NCI-H748 (cell line): Measurements from ENCODE around the gene FADS6.
"Not testable (repeated sequence)": the region's sequence is repeated elsewhere in the genome, so short reads cannot be mapped to it uniquely, and the experiment has no call there.

Experiments used
- DNase-seq: peaks from one replicate; lab custom pipeline; 2025; ENCODE audit not compliant: unreplicated experiment; lab: John Stamatoyannopoulos, UW

Gene FADS6

DNA sequence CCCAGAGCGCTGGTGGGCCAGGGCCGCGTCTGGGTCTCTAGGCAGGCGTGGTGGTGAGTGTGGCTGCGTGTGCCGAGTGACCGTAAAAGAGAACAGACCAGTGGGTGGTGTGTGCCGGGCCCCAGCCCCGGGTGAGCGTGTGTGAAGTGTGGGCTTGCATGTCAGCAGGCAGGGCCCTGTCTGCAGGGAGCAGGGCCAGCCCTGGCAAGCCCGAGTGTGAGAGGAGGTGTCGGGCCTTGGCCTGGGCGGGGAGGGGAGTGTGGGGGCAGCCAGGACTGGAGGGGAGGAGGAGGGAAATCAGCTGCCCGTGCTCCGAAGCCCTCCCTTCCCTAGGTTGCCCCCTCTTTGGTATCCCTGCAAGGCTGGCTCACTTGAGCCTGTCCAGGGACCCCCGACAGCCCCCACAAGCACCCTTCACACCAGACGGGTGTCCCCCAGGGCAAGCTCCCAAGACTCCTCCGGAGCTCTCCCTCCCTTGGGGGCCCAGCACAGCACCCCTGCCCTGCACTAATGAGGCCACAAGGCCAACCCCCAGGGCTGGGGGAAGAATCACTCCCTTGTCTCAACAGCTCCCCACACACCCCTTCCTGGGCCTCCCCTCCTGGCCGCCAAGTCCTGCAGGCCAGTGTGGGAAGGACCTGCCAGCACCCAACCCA is 27.7 kb upstream of the FADS6 start:
- DNase-seq: no peak

DNA sequence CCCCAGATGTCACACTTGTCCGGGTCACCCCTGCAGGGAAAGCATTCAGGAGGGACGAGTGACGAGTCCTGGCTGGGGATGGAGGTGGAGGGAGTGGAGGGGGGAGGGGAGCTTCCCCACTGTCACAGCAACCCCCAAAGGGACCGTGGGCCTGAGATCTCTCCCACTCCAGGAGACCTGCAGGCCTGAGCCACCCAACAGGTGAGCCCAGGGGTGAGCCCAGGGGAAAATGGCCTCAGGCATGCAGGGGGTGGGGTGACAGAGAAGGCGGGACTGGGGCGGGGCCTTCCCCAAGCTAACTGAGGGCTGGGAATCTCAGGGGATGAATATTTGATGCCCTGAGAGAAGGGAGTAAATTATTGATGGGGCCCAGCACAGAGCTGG is 27.2 kb upstream of the FADS6 start:
- DNase-seq: no peak

- no peak for DNase-seq
Observed at GRCh38 chr17:74920306-74920620, 26.8 kb upstream of the FADS6 start.

- no peak for DNase-seq
Observed at GRCh38 chr17:74919440-74920305, 26.2 kb upstream of the FADS6 start.

DNA sequence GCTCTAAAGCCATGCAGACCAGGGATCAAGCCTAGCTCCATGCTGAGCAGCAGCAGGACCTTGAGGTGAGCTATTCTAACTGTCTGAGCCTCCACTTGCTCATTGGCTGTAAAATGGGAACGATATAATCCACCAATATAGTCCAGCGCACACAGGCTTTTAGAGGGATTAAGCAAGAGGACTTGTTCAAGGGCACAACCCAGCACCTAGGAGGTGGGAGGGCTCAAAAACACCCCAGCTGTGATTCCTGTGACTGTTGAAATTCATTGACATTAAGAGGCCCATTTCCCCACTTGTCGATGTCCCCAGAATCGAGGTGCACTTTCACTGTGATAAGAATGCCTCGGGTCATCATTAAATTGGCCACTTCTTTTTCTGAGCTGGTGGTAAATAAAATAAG is 25.5 kb upstream of the FADS6 start:
- no peak for DNase-seq

- no peak for DNase-seq
Observed at GRCh38 chr17:74917430-74917829, 24.0 kb upstream of the FADS6 start.

DNA sequence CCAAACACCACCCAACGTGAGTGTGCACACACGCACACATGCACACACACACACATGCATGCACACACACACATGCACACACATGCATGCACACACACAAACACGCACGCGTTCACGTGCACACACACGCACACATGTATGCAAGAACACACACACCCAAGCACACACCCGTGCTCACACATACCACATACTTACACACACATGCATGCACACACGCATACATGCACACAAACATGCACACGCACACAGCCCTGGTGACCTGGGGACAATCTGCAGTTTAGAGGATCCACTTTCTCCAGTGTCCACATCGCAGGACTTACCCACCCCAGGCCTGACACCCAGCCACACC is 23.4 kb upstream of the FADS6 start:
- no peak for DNase-seq

GRCh38 chr17:74916136-74916850 is 22.9 kb upstream of the FADS6 start:
- no peak for DNase-seq

DNA sequence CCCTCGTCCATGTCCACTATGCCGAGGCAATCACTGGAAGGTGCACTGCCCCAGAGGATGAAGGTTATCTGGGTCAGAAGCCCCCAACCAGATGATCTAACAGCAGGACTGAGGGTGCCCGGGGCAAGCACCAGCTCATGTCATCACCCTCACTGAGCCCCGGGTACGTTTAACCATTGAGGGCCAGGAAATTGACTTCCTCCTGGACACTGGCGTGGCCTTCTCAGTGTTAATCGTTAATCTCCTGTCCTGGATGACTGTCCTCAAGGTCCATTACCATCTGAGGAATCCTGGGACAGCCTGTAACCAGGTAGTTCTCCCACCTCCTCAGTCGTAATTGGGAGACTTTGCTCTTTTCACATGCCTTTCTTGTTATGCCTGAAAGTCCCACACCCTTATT is 18.0 kb upstream of the FADS6 start:
- not testable (repeated sequence) for DNase-seq

GRCh38 chr17:74909097-74909496 is 15.7 kb upstream of the FADS6 start:
- DNase-seq: not testable (repeated sequence)

DNA sequence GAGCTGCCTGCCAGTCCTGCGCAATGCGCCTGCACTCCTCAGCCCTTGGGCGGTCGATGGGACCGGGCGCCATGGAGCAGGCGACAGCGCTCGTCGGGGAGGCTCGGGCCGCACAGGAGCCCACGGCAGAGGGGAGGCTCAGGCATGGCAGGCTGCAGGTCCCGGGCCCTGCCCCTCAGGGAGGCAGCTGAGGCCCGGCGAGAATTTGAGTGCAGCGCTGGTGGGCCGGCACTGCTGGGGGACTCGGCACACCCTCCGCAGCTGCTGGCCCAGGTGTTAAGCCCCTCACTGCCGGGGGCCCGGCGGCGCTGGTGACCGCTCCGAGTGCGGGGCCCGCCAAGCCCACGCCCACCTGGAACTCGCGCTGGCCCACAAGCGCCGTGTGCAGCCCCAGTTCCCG is 13.6 kb upstream of the FADS6 start:
- no peak for DNase-seq

DNA sequence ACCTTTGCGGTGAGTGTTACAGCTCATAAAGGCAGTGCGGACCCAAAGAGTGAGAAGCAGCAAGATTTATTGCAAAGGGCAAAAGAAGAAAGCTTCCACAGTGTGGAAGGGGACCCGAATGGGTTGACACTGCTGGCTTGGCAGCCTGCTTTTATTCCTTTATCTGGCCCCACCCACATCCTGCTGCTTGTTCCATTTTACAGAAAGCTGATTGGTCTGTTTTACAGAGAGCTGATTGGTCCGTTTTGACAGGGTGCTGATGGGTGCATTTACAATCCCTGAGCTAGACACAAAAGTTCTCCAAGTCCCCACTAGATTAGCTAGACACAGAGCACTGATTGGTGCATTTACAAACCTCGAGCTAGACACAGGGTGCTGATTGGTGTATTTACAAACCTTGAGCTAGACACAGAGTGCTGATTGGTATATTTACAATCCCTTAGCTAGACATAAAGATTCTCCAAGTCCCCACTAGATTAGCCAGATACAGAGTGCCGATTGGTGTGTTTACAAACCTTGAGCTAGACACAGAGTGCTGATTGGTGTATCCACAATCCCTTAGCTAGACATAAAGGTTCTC is 12.9 kb upstream of the FADS6 start:
- DNase-seq: not testable (repeated sequence)

GRCh38 chr17:74904687-74905409 is 11.4 kb upstream of the FADS6 start:
- no peak for DNase-seq

- no peak for DNase-seq
Observed at GRCh38 chr17:74903671-74904070, 10.2 kb upstream of the FADS6 start.

GRCh38 chr17:74903034-74903433 is 9.6 kb upstream of the FADS6 start:
- no peak for DNase-seq

DNA sequence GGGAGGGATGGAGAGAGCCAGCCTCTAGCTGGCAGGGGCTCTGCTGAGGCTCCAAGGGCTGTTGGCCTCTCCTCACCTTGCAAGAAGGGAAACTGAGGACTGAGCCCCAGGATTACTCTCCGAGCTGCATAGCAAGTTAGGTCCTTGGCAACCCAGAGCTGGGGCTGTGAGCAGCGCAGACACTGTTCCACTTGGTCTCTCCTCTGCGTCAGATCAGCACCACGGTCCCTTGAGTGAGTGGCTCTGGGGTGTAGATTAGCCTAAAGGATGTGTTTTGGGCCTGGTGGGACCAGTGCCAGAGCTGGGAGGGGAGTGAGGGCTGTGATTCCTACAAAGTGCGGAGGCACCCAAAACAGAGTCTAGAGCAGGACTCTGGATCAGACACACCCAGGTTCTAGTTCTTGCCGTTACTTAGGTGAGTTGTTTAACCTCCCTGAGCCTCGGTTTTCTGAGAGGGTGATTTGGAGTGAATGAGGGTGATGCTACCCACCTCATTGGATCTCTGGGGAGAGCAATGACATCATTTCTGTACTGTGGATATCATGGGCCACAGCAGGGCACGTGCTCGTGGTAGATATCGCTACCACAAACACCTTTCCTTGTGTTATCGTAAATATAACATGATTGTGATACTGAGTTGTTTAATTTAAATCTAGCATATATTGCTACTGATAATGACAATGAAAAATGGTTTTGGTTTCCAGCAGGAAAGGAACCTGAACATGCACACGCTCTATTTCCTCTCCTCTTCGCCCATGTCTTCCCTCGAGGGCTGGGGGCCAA is 8.1 kb upstream of the FADS6 start:
- DNase-seq: no peak

GRCh38 chr17:74900208-74900607 is 6.8 kb upstream of the FADS6 start:
- DNase-seq: no peak

DNA sequence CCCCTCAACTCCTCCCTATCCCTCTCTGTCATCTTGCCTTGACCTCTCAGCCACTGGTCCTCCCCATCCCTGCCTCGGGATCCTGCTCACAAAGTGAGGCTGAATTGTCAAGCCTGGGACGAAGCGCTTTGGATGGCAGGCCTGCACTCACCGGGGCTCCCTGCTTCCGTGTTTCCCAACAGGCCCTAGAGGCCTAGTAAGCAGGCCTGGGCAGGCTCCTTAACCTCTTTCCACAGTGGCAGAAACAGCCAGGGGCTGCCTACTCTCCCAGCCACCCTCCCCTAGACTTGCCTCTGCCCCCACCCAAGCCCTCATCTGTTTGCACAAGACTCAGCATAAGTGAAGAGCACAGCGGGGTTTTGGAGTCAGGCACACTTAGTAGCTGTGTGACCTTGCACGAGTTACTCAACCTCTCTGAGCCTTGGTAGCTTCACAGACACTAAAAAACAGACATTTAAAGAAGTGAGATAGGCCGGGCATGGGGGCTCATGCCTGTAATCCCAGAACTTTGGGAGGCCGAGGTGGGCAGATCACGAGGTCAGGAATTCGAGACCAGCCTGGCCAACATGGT is 5.0 kb upstream of the FADS6 start:
- DNase-seq: no peak

- DNase-seq: no peak
Observed at GRCh38 chr17:74893936-74894671, 671 bp upstream of the FADS6 start.
